Upper lobe of left lung (tissue), 4 donors: ENCODE data around the gene CHAT.

Source experiments
- EP300 ChIP-seq, 4 donors: sonication (generic); formaldehyde crosslinking; IDR thresholded peaks; one replicate each; pipeline ENCODE4 v1.5.1; 2017; ENCODE audit warnings: antibody characterized with exemption in 4 of 4, control low read depth in 2 of 4
- POLR2A ChIP-seq, 4 donors: fragments of 450-650 bp; IDR thresholded peaks; one replicate each; pipeline ENCODE4 v1.5.1; 2016 to 2017; ENCODE audit warnings: antibody characterized with exemption in 4 of 4, mild to moderate bottlenecking in 2 of 4
- POLR2AphosphoS5 ChIP-seq, 2 donors: sonication (generic); formaldehyde crosslinking; IDR thresholded peaks; one replicate each; pipeline ENCODE4 v1.5.1; 2017; ENCODE audit warnings: antibody characterized with exemption in 2 of 2
- TF ChIP-seq, protein P1 (sequence below), 6 experiments: fragments of 450-650 bp in 4 of 6; fragments of 200-600 bp in 2 of 6; sonication (generic) in 2 of 6; IDR thresholded peaks; one replicate each; pipeline ENCODE4 v1.5.1; 2016 to 2019; ENCODE audit warnings: antibody characterized with exemption in 6 of 6

DNA sequence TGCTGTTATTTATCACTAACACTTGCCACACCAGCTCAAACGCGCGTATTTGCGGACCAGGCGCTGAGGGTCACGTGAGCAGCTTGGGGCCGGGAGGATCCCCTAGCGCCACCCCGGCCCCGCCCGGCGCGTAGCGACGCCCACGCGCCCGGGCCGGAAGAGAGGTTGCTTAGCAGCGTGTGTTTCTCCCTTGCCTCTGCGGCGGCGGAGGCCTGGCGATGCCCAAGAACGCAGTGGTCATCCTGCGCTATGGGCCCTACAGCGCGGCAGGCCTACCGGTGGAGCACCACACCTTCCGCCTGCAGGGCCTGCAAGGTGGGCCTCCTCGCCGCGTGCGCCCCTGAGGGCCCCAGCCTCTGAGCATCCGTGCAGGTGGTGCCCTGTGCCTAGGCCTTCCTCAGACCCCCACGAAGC lies 65.7 kb downstream of the CHAT start, which contains the start of gene C10orf53:
- TF ChIP-seq, protein P1, sequence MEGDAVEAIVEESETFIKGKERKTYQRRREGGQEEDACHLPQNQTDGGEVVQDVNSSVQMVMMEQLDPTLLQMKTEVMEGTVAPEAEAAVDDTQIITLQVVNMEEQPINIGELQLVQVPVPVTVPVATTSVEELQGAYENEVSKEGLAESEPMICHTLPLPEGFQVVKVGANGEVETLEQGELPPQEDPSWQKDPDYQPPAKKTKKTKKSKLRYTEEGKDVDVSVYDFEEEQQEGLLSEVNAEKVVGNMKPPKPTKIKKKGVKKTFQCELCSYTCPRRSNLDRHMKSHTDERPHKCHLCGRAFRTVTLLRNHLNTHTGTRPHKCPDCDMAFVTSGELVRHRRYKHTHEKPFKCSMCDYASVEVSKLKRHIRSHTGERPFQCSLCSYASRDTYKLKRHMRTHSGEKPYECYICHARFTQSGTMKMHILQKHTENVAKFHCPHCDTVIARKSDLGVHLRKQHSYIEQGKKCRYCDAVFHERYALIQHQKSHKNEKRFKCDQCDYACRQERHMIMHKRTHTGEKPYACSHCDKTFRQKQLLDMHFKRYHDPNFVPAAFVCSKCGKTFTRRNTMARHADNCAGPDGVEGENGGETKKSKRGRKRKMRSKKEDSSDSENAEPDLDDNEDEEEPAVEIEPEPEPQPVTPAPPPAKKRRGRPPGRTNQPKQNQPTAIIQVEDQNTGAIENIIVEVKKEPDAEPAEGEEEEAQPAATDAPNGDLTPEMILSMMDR (IDR thresholded peaks at IDR 0.05) = no peak
- TF ChIP-seq EP300 (IDR thresholded peaks at IDR 0.05) (no peak), POLR2A (IDR thresholded peaks at IDR 0.05) (no peak), POLR2AphosphoS5 (IDR thresholded peaks at IDR 0.05) (no peak)
